Heart right ventricle (tissue), 16 donors: ENCODE data around the gene GPR68. TPM values are rescaled to one million over a fixed set of nuclear protein-coding genes. Genes with fewer than 3 reads are reported as not detected.
A peak's percentile ranks its signal among the peaks of the same experiment; 100 is the strongest.
"Not testable (repeated sequence)": the region's sequence is repeated elsewhere in the genome, so short reads cannot be mapped to it uniquely, and the experiment has no call there.

ENCODE experiments used
- ATAC-seq, 8 donors: fragments of 200-7000 bp; cut with Tn5 transposase; one replicate each; pipeline ENCODE4 v1.9.1; 2020; ENCODE audit warnings: mild to moderate bottlenecking in 8 of 8, moderate library complexity in 8 of 8, moderate number of reproducible peaks in 1 of 8
- DNase-seq, 2 donors: peaks; one replicate each; pipeline ENCODE4 v3.0.0-alpha.2; 2020
- H3K27ac ChIP-seq, 10 donors: fragments of 200-600 bp; sonication (generic) in 2 of 10; one replicate each; pipeline versions ENCODE4 v1.5.0 to v1.8.0; 2020 to 2022; ENCODE audit warnings: mild to moderate bottlenecking in 3 of 10
- H3K27me3 ChIP-seq, 7 donors: fragments of 200-600 bp; one replicate each; pipeline ENCODE4 v1.8.0; 2021 to 2022; ENCODE audit warnings: mild to moderate bottlenecking in 2 of 7
- H3K36me3 ChIP-seq, 9 donors: fragments of 200-600 bp; sonication (generic) in 1 of 9; one replicate each; pipeline versions ENCODE4 v1.5.0 to v1.8.0; 2020 to 2022; ENCODE audit warnings: mild to moderate bottlenecking in 2 of 9
- H3K4me1 ChIP-seq, 9 donors: fragments of 200-600 bp; sonication (generic) in 1 of 9; one replicate each; pipeline versions ENCODE4 v1.5.0 to v1.8.0; 2020 to 2022; ENCODE audit warnings: mild to moderate bottlenecking in 4 of 9
- H3K4me3 ChIP-seq, 10 donors: fragments of 200-600 bp; sonication (generic) in 2 of 10; one replicate each; pipeline versions ENCODE4 v1.5.0 to v1.8.0; 2020 to 2022; ENCODE audit warnings: mild to moderate bottlenecking in 7 of 10, moderate library complexity in 2 of 10
- H3K9me3 ChIP-seq, 11 donors: fragments of 200-600 bp in 10 of 11; sonication (generic) in 2 of 11; one replicate each; pipeline versions ENCODE4 v1.5.0 to v1.8.0; 2013 to 2022; ENCODE audit warnings: mild to moderate bottlenecking in 2 of 11, control low read depth in 1 of 11, moderate library complexity in 1 of 11
- CTCF ChIP-seq, 9 donors: fragments of 200-600 bp; sonication (generic) in 2 of 9; IDR thresholded peaks; one replicate each; pipeline versions ENCODE4 v1.5.0 to v1.8.0; 2021 to 2022; ENCODE audit warnings: antibody characterized with exemption in 9 of 9, mild to moderate bottlenecking in 5 of 9, moderate library complexity in 1 of 9
- WGBS, 2 donors: extraction: QIAGEN DNeasy Blood & Tissue Kit; methylation state at CpG; one replicate each; pipeline ENCODE4 v1.1.7; 2013; ENCODE audit warnings: inconsistent platforms in 1 of 2; 5-methylcytosine and 5-hydroxymethylcytosine counted together
- intact Hi-C, 10 donors: fragments of 100-400 bp; cut with DNase I; formaldehyde crosslinking; loops; one replicate each; pipeline versions ENCODE4 v1.11.1 to v1.14.2; 2022
- polyA plus RNA-seq, 2 donors: library from polyadenylated mRNA; stranded (reverse); fragments of 200-250 nt; gene quantifications; one replicate each; pipeline ENCODE4 v1.2.3, GENCODE V29; 2013
- total RNA-seq, 10 donors: library from RNA; stranded (reverse); fragmentation: NEBNext Ultra II Directional in 3 of 10; extraction: Animal tissue kit (Norgen Biotek cat#: 25700) in 3 of 10; gene quantifications; one replicate each; pipeline versions ENCODE4 v1.2.1 to v1.2.4, GENCODE V29; 2021 to 2023
- donor health status: Arrhythmogenic right ventricular cardiomyopathy.
- donor health status: ischemic (EF 13 %, LVEDD 7.1; RV severe dilation, severe dysfunction).
- donor health status: healthy with polysubstance abuse.
- donor health status: DM: no; HTN: yes; CAD: no.
- donor health status: DM: no; HTN: no; CAD: no.
- donor health status: ischemic (EF 25% LVEDD 6.9; RV normal size, moderate dysfunction).
- donor health status: ischemic (EF 25% LVEDD 5.7; RV mildly dilated, moderate dysfunction).
- donor health status: healthy.
- donor health status: DM: yes; HTN: yes; CAD: no.
- donor health status: Ischemic cardiomyopathy.
- donor health status: ischemic (EF 35%, LVEDD 5.7; RV mildly dilated, moderate dysfunction).
- donor health status: nonischemic (EF 11% LVEDD 7.7; RV severe dilation, severe dysfunction).
- donor health status: DM: yes; HTN: yes; CAD: no.
- donor health status: PGD.
- donor health status: ischemic (EF 29% LVEDD 5.4; RV normal size, mild dysfunction).
- donor health status: nonischemic (EF 23%, LVEDD 6.1; RV moderate dilation, normal function).

Gene GPR68
- total and polyA plus RNA-seq, 12 donors, result 0.13 to 2.4 (median 0.29) TPM

GRCh38 chr14:91204657-91205056 is 39.8 kb downstream of the GPR68 start:
- H3K4me3 ChIP-seq, result no peak overlapping the region
- ATAC-seq (peak in 2 of 8 donors; percentile 14 to 25), DNase-seq (no peak)
- 96 to 97% methylated on average over 14 of the region's 14 CpGs for WGBS, 2 donors
- intact Hi-C loops, result no loop called here
- no peaks in the 10 kb centered on the region for H3K9me3 ChIP-seq
- H3K27me3 ChIP-seq, result no peaks in the 10 kb centered on the region
- TF ChIP-seq CTCF (IDR thresholded peaks at IDR 0.05), result no peak
- H3K4me1 ChIP-seq, result peaks cover 0 to 31% (median 14%) of the 10 kb centered on the region in 9 donors
- peaks cover 0 to 100% (median 71%) of the 10 kb centered on the region in 9 donors for H3K36me3 ChIP-seq
- H3K27ac ChIP-seq, result peak overlapping the region in 1 of 10 donors; percentile 62

- intact Hi-C loops, result no loop called here
- Histone ChIP-seq H3K27me3 (no peaks in the 10 kb centered on the region), H3K9me3 (no peaks in the 10 kb centered on the region), H3K4me3 (no peak overlapping the region), H3K4me1 (peaks cover 0 to 31% (median 14%) of the 10 kb centered on the region in 9 donors), H3K27ac (peak overlapping the region in 8 of 10 donors; percentile 36 to 82 (median 48)), H3K36me3 (peaks cover 0 to 100% (median 74%) of the 10 kb centered on the region in 9 donors)
- DNase-seq (peak; percentile 42 to 43), ATAC-seq (peak; percentile 59 to 84 (median 72))
- WGBS, 2 donors, result 73 to 78% methylated on average over 15 of the region's 15 CpGs
- TF ChIP-seq CTCF (IDR thresholded peaks at IDR 0.05), result no peak
Measured at GRCh38 chr14:91202234-91202974, 42.1 kb downstream of the GPR68 start.

- H3K9me3 ChIP-seq, H3K27me3 ChIP-seq, intact Hi-C loops, DNase-seq, ATAC-seq, H3K4me3 ChIP-seq: not testable (repeated sequence)
- WGBS, 2 donors, result 98% methylated on average over 6 of the region's 6 CpGs
- peaks cover 0 to 100% (median 65%) of the 10 kb centered on the region in 9 donors for H3K36me3 ChIP-seq
- H3K27ac ChIP-seq, result peak overlapping the region in 1 of 10 donors; percentile 82
- peaks cover 0 to 24% (median 14%) of the 10 kb centered on the region in 9 donors for H3K4me1 ChIP-seq
Measured at GRCh38 chr14:91200802-91201201, 43.7 kb downstream of the GPR68 start.

GRCh38 chr14:91197631-91198030 is 46.9 kb downstream of the GPR68 start:
- Histone ChIP-seq H3K27ac (no peak overlapping the region), H3K36me3 (peaks cover 0 to 100% (median 34%) of the 10 kb centered on the region in 9 donors), H3K27me3 (no peaks in the 10 kb centered on the region), H3K9me3 (no peaks in the 10 kb centered on the region), H3K4me3 (no peak overlapping the region), H3K4me1 (peaks cover 0 to 21% (median 12%) of the 10 kb centered on the region in 9 donors)
- intact Hi-C loops, result no loop called here
- no peak for DNase-seq
- no peak for ATAC-seq
- TF ChIP-seq CTCF (IDR thresholded peaks at IDR 0.05), result no peak

- H3K4me1 ChIP-seq, result peaks cover 0 to 6% (median 0%) of the 10 kb centered on the region in 9 donors
- no peak overlapping the region for H3K4me3 ChIP-seq
- DNase-seq (no peak), ATAC-seq (no peak)
- H3K9me3 ChIP-seq, result no peaks in the 10 kb centered on the region
- WGBS, 2 donors, result 95% methylated on average over 10 of the region's 10 CpGs
- peaks cover 0 to 100% (median 40%) of the 10 kb centered on the region in 9 donors for H3K36me3 ChIP-seq
- intact Hi-C loops, result no loop called here
- no peak overlapping the region for H3K27ac ChIP-seq
- TF ChIP-seq CTCF (IDR thresholded peaks at IDR 0.05), result no peak
- H3K27me3 ChIP-seq, result no peaks in the 10 kb centered on the region
Measured at GRCh38 chr14:91195881-91196280, 48.6 kb downstream of the GPR68 start.
